ENCODE data around the gene PAPOLB.

DNA sequence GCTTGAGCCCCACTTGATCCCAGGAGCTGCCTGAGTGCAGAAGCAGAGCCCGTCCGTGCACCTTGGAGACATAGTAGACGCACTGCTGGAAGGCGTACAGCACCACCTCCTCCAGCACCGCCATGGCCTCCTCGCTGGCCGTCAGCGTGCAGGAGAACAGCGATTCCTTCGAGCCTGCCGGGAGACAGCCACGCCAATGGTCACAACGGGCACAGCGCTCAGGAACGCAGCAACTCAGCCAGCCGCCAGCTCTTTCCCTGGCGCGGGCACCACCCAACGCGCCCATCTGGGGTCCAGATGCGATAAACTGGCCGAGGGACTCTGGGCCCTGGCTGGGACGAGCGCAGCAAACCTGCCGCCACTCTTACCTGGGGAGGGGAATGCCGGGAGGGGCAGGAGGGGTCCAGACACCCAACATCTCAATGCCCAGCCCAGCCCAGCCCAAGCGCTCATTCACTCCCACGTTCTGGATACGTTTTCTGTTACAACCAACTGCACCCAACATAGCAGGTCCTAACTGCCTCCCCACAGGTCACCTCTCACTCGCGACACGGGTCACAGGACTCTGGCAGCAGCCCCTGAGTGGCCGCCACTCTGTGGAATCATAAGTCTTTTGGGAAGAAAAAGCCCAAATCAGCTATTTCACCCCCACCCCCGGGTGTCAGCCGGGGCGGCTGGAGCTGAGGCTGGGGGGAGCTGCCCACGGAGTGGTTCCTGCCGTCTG, 44.5 kb downstream of the PAPOLB start:
- TF ChIP-seq, protein P1, sequence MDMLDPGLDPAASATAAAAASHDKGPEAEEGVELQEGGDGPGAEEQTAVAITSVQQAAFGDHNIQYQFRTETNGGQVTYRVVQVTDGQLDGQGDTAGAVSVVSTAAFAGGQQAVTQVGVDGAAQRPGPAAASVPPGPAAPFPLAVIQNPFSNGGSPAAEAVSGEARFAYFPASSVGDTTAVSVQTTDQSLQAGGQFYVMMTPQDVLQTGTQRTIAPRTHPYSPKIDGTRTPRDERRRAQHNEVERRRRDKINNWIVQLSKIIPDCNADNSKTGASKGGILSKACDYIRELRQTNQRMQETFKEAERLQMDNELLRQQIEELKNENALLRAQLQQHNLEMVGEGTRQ (IDR thresholded peaks at IDR 0.05; ENCODE audit: low read depth, low read length), result no peak
- TF ChIP-seq, protein P2, sequence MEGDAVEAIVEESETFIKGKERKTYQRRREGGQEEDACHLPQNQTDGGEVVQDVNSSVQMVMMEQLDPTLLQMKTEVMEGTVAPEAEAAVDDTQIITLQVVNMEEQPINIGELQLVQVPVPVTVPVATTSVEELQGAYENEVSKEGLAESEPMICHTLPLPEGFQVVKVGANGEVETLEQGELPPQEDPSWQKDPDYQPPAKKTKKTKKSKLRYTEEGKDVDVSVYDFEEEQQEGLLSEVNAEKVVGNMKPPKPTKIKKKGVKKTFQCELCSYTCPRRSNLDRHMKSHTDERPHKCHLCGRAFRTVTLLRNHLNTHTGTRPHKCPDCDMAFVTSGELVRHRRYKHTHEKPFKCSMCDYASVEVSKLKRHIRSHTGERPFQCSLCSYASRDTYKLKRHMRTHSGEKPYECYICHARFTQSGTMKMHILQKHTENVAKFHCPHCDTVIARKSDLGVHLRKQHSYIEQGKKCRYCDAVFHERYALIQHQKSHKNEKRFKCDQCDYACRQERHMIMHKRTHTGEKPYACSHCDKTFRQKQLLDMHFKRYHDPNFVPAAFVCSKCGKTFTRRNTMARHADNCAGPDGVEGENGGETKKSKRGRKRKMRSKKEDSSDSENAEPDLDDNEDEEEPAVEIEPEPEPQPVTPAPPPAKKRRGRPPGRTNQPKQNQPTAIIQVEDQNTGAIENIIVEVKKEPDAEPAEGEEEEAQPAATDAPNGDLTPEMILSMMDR (conservative IDR thresholded peaks at IDR 0.05; ENCODE audit: low read depth, low read length), result no peak
- TF ChIP-seq BHLHE40 (IDR thresholded peaks at IDR 0.05; ENCODE audit: low read depth, low read length), result no peak
- no peak for TF ChIP-seq MXI1 (IDR thresholded peaks at IDR 0.05; ENCODE audit: borderline replicate concordance, low read depth, low read length)
- TF ChIP-seq MAFK (IDR thresholded peaks at IDR 0.05; ENCODE audit: low read depth, low read length), result no peak
- TF ChIP-seq FOS (IDR thresholded peaks at IDR 0.05; ENCODE audit: low read depth, low read length), result no peak
- TF ChIP-seq POLR2A (IDR thresholded peaks at IDR 0.05; ENCODE audit: low read depth, low read length), result no peak
- TF ChIP-seq RAD21 (IDR thresholded peaks at IDR 0.05; ENCODE audit: low read length), result no peak
- TF ChIP-seq CEBPB (IDR thresholded peaks at IDR 0.05; ENCODE audit: low read depth, low read length), result no peak
- no peak for TF ChIP-seq CHD1 (IDR thresholded peaks at IDR 0.05; ENCODE audit: low read depth, low read length)
- TF ChIP-seq, protein P3, sequence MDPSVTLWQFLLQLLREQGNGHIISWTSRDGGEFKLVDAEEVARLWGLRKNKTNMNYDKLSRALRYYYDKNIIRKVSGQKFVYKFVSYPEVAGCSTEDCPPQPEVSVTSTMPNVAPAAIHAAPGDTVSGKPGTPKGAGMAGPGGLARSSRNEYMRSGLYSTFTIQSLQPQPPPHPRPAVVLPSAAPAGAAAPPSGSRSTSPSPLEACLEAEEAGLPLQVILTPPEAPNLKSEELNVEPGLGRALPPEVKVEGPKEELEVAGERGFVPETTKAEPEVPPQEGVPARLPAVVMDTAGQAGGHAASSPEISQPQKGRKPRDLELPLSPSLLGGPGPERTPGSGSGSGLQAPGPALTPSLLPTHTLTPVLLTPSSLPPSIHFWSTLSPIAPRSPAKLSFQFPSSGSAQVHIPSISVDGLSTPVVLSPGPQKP (IDR thresholded peaks at IDR 0.05; ENCODE audit: borderline replicate concordance, low read depth, low read length), result no peak
- TF ChIP-seq MAZ (IDR thresholded peaks at IDR 0.05; ENCODE audit: borderline replicate concordance, low read depth, low read length), result no peak
- no peak for TF ChIP-seq NFE2L2 (IDR thresholded peaks at IDR 0.05; ENCODE audit: low read depth, low read length)
- no peak for TF ChIP-seq SMC3 (IDR thresholded peaks at IDR 0.05; ENCODE audit: low read depth, low read length)
